ENCODE measurements around the gene HSF2BP. TPM values are rescaled to one million over a fixed set of nuclear protein-coding genes. Genes with fewer than 3 reads are reported as not detected.
"Not testable (repeated sequence)": the region's sequence is repeated elsewhere in the genome, so short reads cannot be mapped to it uniquely, and the experiment has no call there.

The HSF2BP gene
- polyA plus RNA-seq, 3 donors: 1.8 to 2.5 (median 2.0) TPM

GRCh38 chr21:43562451-43562850 is 96.8 kb downstream of the HSF2BP start:
- not testable (repeated sequence) for DNase-seq (ENCODE audit: low read depth in 3 of 3, low spot score in 2 of 3)

DNA sequence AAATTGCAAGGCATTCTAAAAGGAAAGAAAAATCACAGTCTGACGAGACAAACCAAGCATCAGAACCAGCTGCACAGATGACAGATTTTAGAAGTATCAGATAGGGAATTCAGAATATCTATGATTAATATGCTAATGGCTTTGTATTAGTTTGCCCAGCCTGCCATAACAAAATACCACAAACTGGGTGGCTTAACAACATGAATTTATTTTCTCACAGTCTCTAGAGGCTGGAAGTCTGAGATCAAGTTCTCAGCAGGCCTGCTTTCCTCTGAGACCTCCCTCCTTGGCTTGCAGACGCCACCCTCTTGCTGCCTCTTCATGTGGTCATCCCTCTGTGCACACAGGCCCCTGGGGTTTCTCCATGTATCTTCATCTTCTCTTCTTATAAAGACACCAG is 118.7 kb downstream of the HSF2BP start:
- DNase-seq (ENCODE audit: low read depth in 3 of 3, low spot score in 2 of 3): not testable (repeated sequence)

- not testable (repeated sequence) for DNase-seq (ENCODE audit: low read depth in 3 of 3, low spot score in 2 of 3)
These were observed 136.7 kb downstream of the HSF2BP start for GRCh38 chr21:43522495-43523131.

DNA sequence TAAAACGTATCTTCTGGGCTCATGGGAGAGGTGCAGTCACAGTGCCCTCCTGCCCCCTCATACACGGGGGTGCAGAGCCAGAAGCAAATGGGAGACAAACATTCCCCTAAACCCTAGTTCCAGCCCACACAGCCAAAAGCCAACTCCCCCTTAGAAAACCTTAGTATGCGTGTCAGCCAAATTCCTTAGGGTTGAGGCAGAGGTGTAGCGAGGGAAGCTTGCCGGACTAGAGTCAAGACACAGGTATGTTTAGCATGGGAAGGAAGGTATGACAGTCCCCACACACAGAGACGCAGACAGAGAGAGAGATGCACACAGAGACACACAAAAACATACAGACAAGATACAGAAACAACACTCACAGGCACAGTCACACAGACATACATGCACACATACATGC is 141.6 kb downstream of the HSF2BP start:
- not testable (repeated sequence) for DNase-seq (ENCODE audit: low read depth in 3 of 3, low spot score in 2 of 3)

DNA sequence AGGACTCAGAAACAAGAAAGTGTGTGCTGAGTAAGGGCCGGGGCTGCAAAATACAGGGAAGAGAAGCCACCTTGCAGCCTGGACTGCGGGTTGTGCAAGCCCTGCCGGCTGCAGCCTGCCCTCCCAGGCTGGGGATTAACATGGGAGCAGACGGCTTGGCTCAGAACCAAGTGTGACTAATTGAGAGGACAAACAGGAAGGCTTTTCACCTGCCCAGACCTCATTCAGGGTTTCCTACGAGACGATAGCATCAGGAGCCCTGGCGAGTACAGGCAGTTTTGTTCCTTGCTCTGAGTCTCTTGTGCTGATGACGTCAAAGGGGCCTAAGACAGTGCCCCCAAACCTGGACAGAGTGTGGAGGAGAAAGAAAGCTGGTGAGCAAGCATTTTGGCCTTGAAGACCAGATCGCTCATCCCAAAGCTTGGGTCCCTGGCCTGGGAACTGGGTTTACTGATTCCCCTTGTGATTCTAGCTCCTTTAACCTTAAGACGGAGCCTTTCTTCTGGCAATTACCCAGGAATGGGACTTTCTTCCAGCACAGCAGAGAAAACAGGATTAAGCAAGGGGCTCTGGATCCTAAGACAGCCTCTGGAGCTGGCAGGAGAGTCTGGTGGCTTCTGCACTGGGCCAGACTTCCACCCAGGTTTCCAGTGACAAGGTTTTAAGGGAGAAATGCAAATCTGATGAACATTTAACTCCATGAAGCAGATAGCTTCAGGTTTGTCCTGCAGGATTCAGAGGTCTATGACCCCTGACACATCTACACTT is 142.2 kb downstream of the HSF2BP start:
- DNase-seq (ENCODE audit: low read depth in 3 of 3, low spot score in 2 of 3): not testable (repeated sequence)

- not testable (repeated sequence) for DNase-seq (ENCODE audit: low read depth in 3 of 3, low spot score in 2 of 3)
These were observed 142.9 kb downstream of the HSF2BP start for GRCh38 chr21:43516295-43516847.

- not testable (repeated sequence) for DNase-seq (ENCODE audit: low read depth in 3 of 3, low spot score in 2 of 3)
These were observed 144.5 kb downstream of the HSF2BP start for GRCh38 chr21:43514834-43515233.

- not testable (repeated sequence) for DNase-seq (ENCODE audit: low read depth in 3 of 3, low spot score in 2 of 3)
These were observed 146.3 kb downstream of the HSF2BP start for GRCh38 chr21:43513023-43513422.

GRCh38 chr21:43511209-43511608 is 148.1 kb downstream of the HSF2BP start:
- DNase-seq (ENCODE audit: low read depth in 3 of 3, low spot score in 2 of 3): not testable (repeated sequence)

GRCh38 chr21:43510669-43511068 is 148.6 kb downstream of the HSF2BP start:
- not testable (repeated sequence) for DNase-seq (ENCODE audit: low read depth in 3 of 3, low spot score in 2 of 3)

DNA sequence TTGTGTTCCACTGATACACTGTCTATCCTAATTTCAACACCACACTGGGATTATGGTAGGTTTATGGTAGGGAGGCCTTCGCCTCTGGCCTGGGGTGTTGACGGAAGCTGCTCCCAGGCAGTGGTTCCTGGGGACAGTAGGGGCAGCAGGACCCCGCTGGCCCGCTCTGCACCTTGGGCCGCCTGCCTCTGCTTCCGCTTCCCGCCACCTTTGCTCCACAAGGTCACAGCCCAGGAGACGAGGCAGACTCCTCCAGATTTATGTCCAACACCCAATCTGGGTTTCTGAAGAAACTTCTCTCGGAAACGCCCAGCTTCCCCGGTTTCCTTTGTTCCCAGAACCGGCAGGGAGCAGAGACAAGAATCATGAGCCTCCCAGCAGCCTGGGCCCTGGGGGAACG is 155.4 kb downstream of the HSF2BP start:
- DNase-seq (ENCODE audit: low read depth in 3 of 3, low spot score in 2 of 3): not testable (repeated sequence)

DNA sequence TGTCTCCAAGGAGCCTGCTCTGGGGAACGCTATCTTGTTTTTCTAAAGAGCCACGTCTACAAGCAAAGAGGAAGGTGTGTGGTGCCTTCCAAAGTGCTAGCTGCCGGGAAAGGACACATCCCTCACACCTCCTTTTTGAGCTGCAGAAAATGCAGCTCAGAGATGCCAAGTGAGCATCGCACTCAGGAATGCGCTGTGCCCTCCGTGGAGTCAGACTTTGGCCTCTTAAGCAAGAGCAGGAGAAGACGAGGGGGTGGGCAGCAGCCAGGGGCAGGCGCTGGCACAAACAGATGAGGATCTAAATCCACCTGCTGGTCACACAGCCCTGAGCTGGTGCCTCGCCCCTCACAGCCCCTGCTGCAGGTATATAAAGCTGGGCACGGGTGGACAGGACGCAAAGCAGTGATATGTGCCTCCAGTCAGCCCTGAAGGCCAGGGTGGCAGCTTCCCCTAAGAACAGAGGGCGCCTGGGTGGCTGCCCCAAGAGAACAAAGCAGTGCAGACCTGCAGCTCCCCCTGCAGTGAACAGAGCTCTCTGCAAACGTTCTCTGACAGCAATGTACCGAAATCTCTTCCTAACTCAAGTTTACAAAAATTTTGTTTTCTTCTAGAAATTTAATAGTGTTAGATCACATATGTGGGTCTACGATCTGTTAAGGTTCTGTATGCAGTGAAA is 156.1 kb downstream of the HSF2BP start:
- DNase-seq (ENCODE audit: low read depth in 3 of 3, low spot score in 2 of 3): not testable (repeated sequence)

DNA sequence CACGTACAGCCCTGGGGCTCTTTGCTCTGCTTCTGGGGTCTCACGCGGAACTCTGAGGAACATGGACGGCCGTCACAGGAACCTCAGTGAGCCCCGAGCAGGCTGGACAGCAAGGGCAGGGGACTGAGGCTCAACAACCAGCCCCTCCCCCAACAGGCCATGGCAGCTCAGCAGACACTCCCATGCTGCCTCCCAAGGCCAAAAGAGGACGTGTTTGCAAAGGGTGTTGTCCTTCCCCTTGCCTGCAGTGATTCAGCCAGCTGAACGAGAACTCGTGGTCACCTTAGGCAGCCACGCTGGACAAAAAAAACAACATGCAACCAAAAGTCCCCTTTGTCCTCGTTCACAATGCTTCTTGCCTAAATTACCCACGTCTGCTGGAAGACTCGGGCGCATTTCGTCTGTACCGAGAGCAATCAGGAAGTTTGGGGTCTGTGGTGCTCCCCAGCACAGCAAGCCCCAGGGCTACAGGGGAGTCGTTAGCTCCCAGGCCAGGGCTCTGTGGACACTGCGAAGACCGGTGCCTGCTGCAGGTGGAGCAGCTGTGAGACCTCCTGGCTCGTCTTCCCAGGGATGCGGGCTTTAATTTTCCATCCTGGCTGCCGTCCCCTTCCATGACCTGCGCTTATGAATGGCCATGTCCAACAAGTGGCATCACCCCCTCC is 156.7 kb downstream of the HSF2BP start:
- DNase-seq (ENCODE audit: low read depth in 3 of 3, low spot score in 2 of 3): not testable (repeated sequence)

GRCh38 chr21:43498924-43499323 is 160.4 kb downstream of the HSF2BP start:
- not testable (repeated sequence) for DNase-seq (ENCODE audit: low read depth in 3 of 3, low spot score in 2 of 3)

- DNase-seq (ENCODE audit: low read depth in 3 of 3, low spot score in 2 of 3): not testable (repeated sequence)
These were observed 161.2 kb downstream of the HSF2BP start for GRCh38 chr21:43498065-43498464.

DNA sequence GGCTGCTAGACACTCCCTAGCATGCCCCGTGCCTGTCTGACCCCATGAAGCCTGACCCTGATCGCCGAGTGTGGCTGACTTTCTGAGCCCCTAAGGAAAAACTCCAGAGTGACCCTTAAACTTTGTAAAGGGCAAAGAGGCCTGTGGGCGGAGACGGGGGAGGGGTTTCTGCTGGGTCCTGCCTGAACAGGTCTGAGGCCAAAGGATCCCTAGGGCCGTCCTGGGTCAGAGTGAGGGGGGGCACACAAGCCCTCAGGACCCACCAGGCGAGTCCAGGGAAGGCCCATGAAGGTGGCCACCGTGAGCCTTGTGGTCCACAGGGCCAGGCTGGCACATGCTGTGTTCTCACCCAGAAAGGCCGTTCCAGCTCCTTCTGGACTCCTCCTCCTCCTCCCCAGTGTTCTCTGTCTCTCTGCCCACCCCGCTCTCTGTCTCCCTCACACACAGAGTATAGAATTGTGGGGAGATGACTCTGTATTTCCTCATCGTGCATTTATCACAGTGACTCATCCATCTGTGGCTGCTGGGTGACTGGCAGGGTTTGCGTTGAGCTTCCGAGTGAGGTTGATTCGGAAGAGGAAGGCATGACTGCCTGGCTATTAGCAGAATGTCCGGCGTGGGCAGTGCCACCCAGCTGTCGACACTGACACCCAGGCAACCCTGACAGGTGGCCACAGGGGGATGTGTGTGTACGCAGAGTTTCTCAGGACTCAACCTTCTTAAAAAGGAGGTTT is 164.8 kb downstream of the HSF2BP start:
- DNase-seq (ENCODE audit: low read depth in 3 of 3, low spot score in 2 of 3): not testable (repeated sequence)

GRCh38 chr21:43493471-43493870 is 165.8 kb downstream of the HSF2BP start:
- DNase-seq (ENCODE audit: low read depth in 3 of 3, low spot score in 2 of 3): not testable (repeated sequence)

GRCh38 chr21:43488235-43488634 is 171.1 kb downstream of the HSF2BP start:
- not testable (repeated sequence) for DNase-seq (ENCODE audit: low read depth in 3 of 3, low spot score in 2 of 3)

GRCh38 chr21:43486051-43486450 is 173.2 kb downstream of the HSF2BP start:
- not testable (repeated sequence) for DNase-seq (ENCODE audit: low read depth in 3 of 3, low spot score in 2 of 3)

DNA sequence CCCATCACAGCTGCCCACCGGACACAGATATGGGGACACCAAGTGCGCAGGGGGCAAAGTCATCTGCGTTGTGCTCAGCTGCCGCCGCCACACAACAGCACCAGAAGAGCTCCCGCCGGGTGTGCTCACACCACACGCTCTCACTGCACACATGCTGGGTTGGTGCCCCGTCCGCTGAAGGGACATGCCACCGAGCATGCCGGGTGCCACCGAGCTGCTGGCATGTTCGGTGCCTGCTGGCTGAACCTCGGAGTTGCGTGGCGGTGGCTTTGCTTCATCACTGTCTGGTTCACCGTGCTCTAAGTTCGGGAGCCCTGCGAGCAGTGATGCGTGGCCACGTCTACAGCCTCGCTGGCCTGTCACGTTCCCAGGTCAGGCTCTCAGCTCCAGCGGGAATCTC is 174.3 kb downstream of the HSF2BP start:
- DNase-seq (ENCODE audit: low read depth in 3 of 3, low spot score in 2 of 3): not testable (repeated sequence)
